Inflammatory macrophage treated with lipopolysaccharide for 4 hours (primary cell): Measurements from ENCODE around the gene MACO1.
"Not testable (repeated sequence)": the region's sequence is repeated elsewhere in the genome, so short reads cannot be mapped to it uniquely, and the experiment has no call there.

Experiments used
- DNase-seq: peaks from one replicate; pipeline ENCODE4 v3.0.0-alpha.2; 2020

MACO1 gene

GRCh38 chr1:25430073-25430966, at the start of gene MACO1:
Gene MACO1 (plus strand): TSS chr1:25430897. CDS start chr1:25431099, 202 bp downstream.
- peak; percentile 95 for DNase-seq

GRCh38 chr1:25382543-25382942, 48.2 kb upstream of the MACO1 start:
- not testable (repeated sequence) for DNase-seq

GRCh38 chr1:25383090-25383489, 47.6 kb upstream of the MACO1 start:
- peak; percentile 96 for DNase-seq

- not testable (repeated sequence) for DNase-seq
Measured at GRCh38 chr1:25383875-25384274, 46.8 kb upstream of the MACO1 start.

- not testable (repeated sequence) for DNase-seq
Measured at GRCh38 chr1:25387096-25387495, 43.6 kb upstream of the MACO1 start.

GRCh38 chr1:25388691-25389090, 42.0 kb upstream of the MACO1 start:
- DNase-seq, result not testable (repeated sequence)

- not testable (repeated sequence) for DNase-seq
Measured at GRCh38 chr1:25389721-25390120, 41.0 kb upstream of the MACO1 start.

- DNase-seq, result no peak
Measured at GRCh38 chr1:25392841-25393240, 37.9 kb upstream of the MACO1 start.

GRCh38 chr1:25397549-25397948, 33.1 kb upstream of the MACO1 start:
- DNase-seq, result not testable (repeated sequence)

- DNase-seq, result not testable (repeated sequence)
Measured at GRCh38 chr1:25398079-25398478, 32.6 kb upstream of the MACO1 start.

- DNase-seq, result not testable (repeated sequence)
Measured at GRCh38 chr1:25402947-25403803, 27.5 kb upstream of the MACO1 start.

GRCh38 chr1:25405731-25406305, 24.9 kb upstream of the MACO1 start:
- DNase-seq, result not testable (repeated sequence)

GRCh38 chr1:25409641-25410427, 20.9 kb upstream of the MACO1 start:
- not testable (repeated sequence) for DNase-seq

GRCh38 chr1:25412872-25413623, 17.6 kb upstream of the MACO1 start:
- DNase-seq, result not testable (repeated sequence)

GRCh38 chr1:25414157-25414556, 16.5 kb upstream of the MACO1 start:
- not testable (repeated sequence) for DNase-seq

GRCh38 chr1:25414578-25414977, 16.1 kb upstream of the MACO1 start:
- DNase-seq, result not testable (repeated sequence)

GRCh38 chr1:25417280-25417679, 13.4 kb upstream of the MACO1 start:
- not testable (repeated sequence) for DNase-seq

GRCh38 chr1:25419339-25419738, 11.4 kb upstream of the MACO1 start:
- not testable (repeated sequence) for DNase-seq

GRCh38 chr1:25420715-25421114, 10.0 kb upstream of the MACO1 start, which contains the start of gene RHCE:
Gene RHCE (minus strand): TSS chr1:25420825. CDS start chr1:25420786, 39 bp downstream.
- not testable (repeated sequence) for DNase-seq

GRCh38 chr1:25423206-25423605, 7.5 kb upstream of the MACO1 start:
- not testable (repeated sequence) for DNase-seq
